ENCODE measurements around the gene SSR1. TPM values are rescaled to one million over a fixed set of nuclear protein-coding genes. Genes with fewer than 3 reads are reported as not detected.

Gene SSR1
- total RNA-seq, 1 experiment from 2014 or later = 65.2 TPM

- Histone ChIP-seq H3K36me3 (ENCODE audit: low read depth, low read length) (peaks cover 44% of the 10 kb centered on the region), H3K27ac (ENCODE audit: low read length) (no peak overlapping the region), H3K9me2 (replicated peaks; ENCODE audit: low read length) (no peaks in the 10 kb centered on the region), H3F3A (ENCODE audit: low read length, unreplicated experiment) (no peaks in the 10 kb centered on the region), H3K4me3 (ENCODE audit: low read length) (no peak overlapping the region), H3K9me3 (ENCODE audit: low read length) (no peaks in the 10 kb centered on the region), H3K9ac (ENCODE audit: low read length) (no peak overlapping the region), H3K79me2 (ENCODE audit: low read length) (no peaks in the 10 kb centered on the region), H3K4me1 (ENCODE audit: insufficient read depth, low read length) (no peaks in the 10 kb centered on the region), H3K27me3 (ENCODE audit: low read length) (no peaks in the 10 kb centered on the region), H3K4me2 (ENCODE audit: low read length) (no peak overlapping the region), H2AFZ (ENCODE audit: low read length) (no peak overlapping the region), H4K20me1 (ENCODE audit: low read length) (no peaks in the 10 kb centered on the region)
- CTCF ChIA-PET = no interaction called here
- no TSS peak for BruUV-seq (replicated peaks)
- DNase-seq (no peak), ATAC-seq (no peak)
- TF ChIP-seq CTCF (conservative IDR thresholded peaks at IDR 0.05; ENCODE audit: low read depth, low read length) = no peak
- TF ChIP-seq EZH2 (IDR thresholded peaks at IDR 0.05; ENCODE audit: low read length, unreplicated experiment) = no peak
- TF ChIP-seq EZH2phosphoT487 (IDR thresholded peaks at IDR 0.05; ENCODE audit: borderline replicate concordance, low read length) = no peak
- POLR2A ChIA-PET (ENCODE audit: unreplicated experiment) = no interaction called here
- intact Hi-C loops (cut with micrococcal nuclease) = no loop called here
Observed at GRCh38 chr6:7285416-7285815, 27.6 kb downstream of the SSR1 start.

- no TSS peak for BruUV-seq (replicated peaks)
- Histone ChIP-seq H3K36me3 (ENCODE audit: low read depth, low read length) (peaks cover 26% of the 10 kb centered on the region; the same call in 1 of the 2 replicates), H3K9ac (ENCODE audit: low read length) (no peak overlapping the region), H3K79me2 (ENCODE audit: low read length) (no peaks in the 10 kb centered on the region), H3K4me2 (ENCODE audit: low read length) (no peak overlapping the region), H3F3A (ENCODE audit: low read length, unreplicated experiment) (no peaks in the 10 kb centered on the region), H3K27me3 (ENCODE audit: low read length) (no peaks in the 10 kb centered on the region), H3K4me1 (ENCODE audit: insufficient read depth, low read length) (no peaks in the 10 kb centered on the region), H3K27ac (ENCODE audit: low read length) (no peak overlapping the region), H4K20me1 (ENCODE audit: low read length) (no peaks in the 10 kb centered on the region), H3K9me3 (ENCODE audit: low read length) (no peaks in the 10 kb centered on the region), H3K4me3 (ENCODE audit: low read length) (no peak overlapping the region), H3K9me2 (replicated peaks; ENCODE audit: low read length) (no peaks in the 10 kb centered on the region), H2AFZ (ENCODE audit: low read length) (no peak overlapping the region)
- ChIA-PET POLR2A (ENCODE audit: unreplicated experiment) (no interaction called here), CTCF (no interaction called here)
- DNase-seq (no peak), ATAC-seq (no peak)
- intact Hi-C loops (cut with micrococcal nuclease) = no loop called here
- TF ChIP-seq CTCF (conservative IDR thresholded peaks at IDR 0.05; ENCODE audit: low read depth, low read length) (no peak), EZH2 (IDR thresholded peaks at IDR 0.05; ENCODE audit: low read length, unreplicated experiment) (no peak), EZH2phosphoT487 (IDR thresholded peaks at IDR 0.05; ENCODE audit: borderline replicate concordance, low read length) (no peak)
Observed at GRCh38 chr6:7283676-7284075, 29.3 kb downstream of the SSR1 start.

- no peak for DNase-seq
- H3K9me2 ChIP-seq (replicated peaks; ENCODE audit: low read length) = no peaks in the 10 kb centered on the region
- H3K27ac ChIP-seq (ENCODE audit: low read length) = no peak overlapping the region
- CTCF ChIA-PET = no interaction called here
- H4K20me1 ChIP-seq (ENCODE audit: low read length) = no peaks in the 10 kb centered on the region
- no peak for ATAC-seq
- no peaks in the 10 kb centered on the region for H3F3A ChIP-seq (ENCODE audit: low read length, unreplicated experiment)
- peaks cover 14% of the 10 kb centered on the region; the same call in 1 of the 2 replicates for H3K36me3 ChIP-seq (ENCODE audit: low read depth, low read length)
- TF ChIP-seq CTCF (conservative IDR thresholded peaks at IDR 0.05; ENCODE audit: low read depth, low read length) (no peak), EZH2 (IDR thresholded peaks at IDR 0.05; ENCODE audit: low read length, unreplicated experiment) (no peak), EZH2phosphoT487 (IDR thresholded peaks at IDR 0.05; ENCODE audit: borderline replicate concordance, low read length) (no peak)
- H3K4me2 ChIP-seq (ENCODE audit: low read length) = no peak overlapping the region
- H3K4me3 ChIP-seq (ENCODE audit: low read length) = no peak overlapping the region
- intact Hi-C loops (cut with micrococcal nuclease) = no loop called here
- H3K4me1 ChIP-seq (ENCODE audit: insufficient read depth, low read length) = no peaks in the 10 kb centered on the region
- H3K27me3 ChIP-seq (ENCODE audit: low read length) = no peaks in the 10 kb centered on the region
- H2AFZ ChIP-seq (ENCODE audit: low read length) = no peak overlapping the region
- H3K9ac ChIP-seq (ENCODE audit: low read length) = no peak overlapping the region
- POLR2A ChIA-PET (ENCODE audit: unreplicated experiment) = interaction anchor here (0.8 kb wide), 1 partner anchor 724 kb away, joined by 6 read pairs; no protein-coding TSS in a partner anchor
- H3K9me3 ChIP-seq (ENCODE audit: low read length) = no peaks in the 10 kb centered on the region
- no peaks in the 10 kb centered on the region for H3K79me2 ChIP-seq (ENCODE audit: low read length)
- no TSS peak for BruUV-seq (replicated peaks)
Observed at GRCh38 chr6:7282097-7282906, 30.7 kb downstream of the SSR1 start.

Data from PC-3 (cell line).